ENCODE measurements around the gene CFTR.

- TF ChIP-seq, protein P1, sequence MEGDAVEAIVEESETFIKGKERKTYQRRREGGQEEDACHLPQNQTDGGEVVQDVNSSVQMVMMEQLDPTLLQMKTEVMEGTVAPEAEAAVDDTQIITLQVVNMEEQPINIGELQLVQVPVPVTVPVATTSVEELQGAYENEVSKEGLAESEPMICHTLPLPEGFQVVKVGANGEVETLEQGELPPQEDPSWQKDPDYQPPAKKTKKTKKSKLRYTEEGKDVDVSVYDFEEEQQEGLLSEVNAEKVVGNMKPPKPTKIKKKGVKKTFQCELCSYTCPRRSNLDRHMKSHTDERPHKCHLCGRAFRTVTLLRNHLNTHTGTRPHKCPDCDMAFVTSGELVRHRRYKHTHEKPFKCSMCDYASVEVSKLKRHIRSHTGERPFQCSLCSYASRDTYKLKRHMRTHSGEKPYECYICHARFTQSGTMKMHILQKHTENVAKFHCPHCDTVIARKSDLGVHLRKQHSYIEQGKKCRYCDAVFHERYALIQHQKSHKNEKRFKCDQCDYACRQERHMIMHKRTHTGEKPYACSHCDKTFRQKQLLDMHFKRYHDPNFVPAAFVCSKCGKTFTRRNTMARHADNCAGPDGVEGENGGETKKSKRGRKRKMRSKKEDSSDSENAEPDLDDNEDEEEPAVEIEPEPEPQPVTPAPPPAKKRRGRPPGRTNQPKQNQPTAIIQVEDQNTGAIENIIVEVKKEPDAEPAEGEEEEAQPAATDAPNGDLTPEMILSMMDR (IDR thresholded peaks at IDR 0.05) = no peak
- TF ChIP-seq EZH2 (IDR thresholded peaks at IDR 0.05) (no peak), EZH2phosphoT487 (IDR thresholded peaks at IDR 0.05) (no peak)
Measured at GRCh38 chr7:117489430-117489829, 9.6 kb downstream of the CFTR start.

Measured in neural progenitor cell (in vitro differentiated cells).